CD4-positive, alpha-beta memory T cell (primary cell): ENCODE results near the gene PEMT. TPM values are rescaled to one million over a fixed set of nuclear protein-coding genes. Genes with fewer than 3 reads are reported as not detected.

Experiments
- CTCF ChIA-PET: fragments of 350-600 bp; sonication (Branson Sonifier 250); formaldehyde crosslinking; loops from one replicate; lab custom pipeline; 2021; ENCODE audit warnings: inconsistent platforms; ENCODE audit not compliant: partially characterized antibody; lab: Charles Lee
- POLR2A ChIA-PET: fragments of 350-600 bp; sonication (Branson Sonifier 250); formaldehyde crosslinking; loops from one replicate; lab custom pipeline; 2021; ENCODE audit not compliant: partially characterized antibody; lab: Charles Lee
- DNase-seq, 5 donors: peaks; one replicate each; pipeline versions ENCODE4 v3.0.0 to v3.0.0-alpha.2; 2020 to 2022; ENCODE audit warnings: mixed read lengths in 1 of 5
- H3K27ac ChIP-seq: one replicate; pipeline ENCODE4 v1.7.0; 2013; ENCODE audit warnings: low read depth, low read length
- H3K27me3 ChIP-seq: 2 replicates; pipeline ENCODE4 v1.7.0; 2013; ENCODE audit warnings: mild to moderate bottlenecking, low read length, moderate library complexity; ENCODE audit not compliant: insufficient read depth
- H3K36me3 ChIP-seq: 2 replicates; pipeline ENCODE4 v1.7.0; 2013; ENCODE audit warnings: mild to moderate bottlenecking, low read length, moderate library complexity; ENCODE audit not compliant: insufficient read depth
- H3K4me1 ChIP-seq: 2 replicates; pipeline ENCODE4 v1.7.0; 2013; ENCODE audit warnings: mild to moderate bottlenecking, low read length, moderate library complexity; ENCODE audit not compliant: insufficient read depth
- H3K4me3 ChIP-seq, 2 donors: one replicate each; pipeline ENCODE4 v1.7.0; 2013; ENCODE audit warnings: low read length in 2 of 2, mild to moderate bottlenecking in 1 of 2
- H3K9me3 ChIP-seq, 2 donors: one replicate each; pipeline ENCODE4 v1.7.0; 2013; ENCODE audit warnings: low read length in 2 of 2, control low read depth in 1 of 2; ENCODE audit not compliant: control insufficient read depth in 1 of 2
- H3K27ac Mint-ChIP-seq, 7 donors: one replicate each; pipeline ENCODE4 v1.8.0; 2020 to 2021; ENCODE audit warnings: mixed read lengths in 7 of 7, mild to moderate bottlenecking in 6 of 7, inconsistent platforms in 3 of 7, moderate library complexity in 3 of 7
- H3K27me3 Mint-ChIP-seq, 2 donors: one replicate each; pipeline ENCODE4 v1.8.0; 2020 to 2021; ENCODE audit warnings: mixed read lengths in 2 of 2
- H3K36me3 Mint-ChIP-seq, 2 donors: one replicate each; pipeline ENCODE4 v1.8.0; 2020 to 2021; ENCODE audit warnings: mixed read lengths in 2 of 2, inconsistent platforms in 1 of 2, mild to moderate bottlenecking in 1 of 2
- H3K4me1 Mint-ChIP-seq, 4 donors: one replicate each; pipeline ENCODE4 v1.8.0; 2020 to 2021; ENCODE audit warnings: mixed read lengths in 4 of 4, mild to moderate bottlenecking in 1 of 4
- H3K4me3 Mint-ChIP-seq, 8 donors: one replicate each; pipeline ENCODE4 v1.8.0; 2020 to 2021; ENCODE audit warnings: mixed read lengths in 8 of 8, mild to moderate bottlenecking in 7 of 8, moderate library complexity in 6 of 8, inconsistent platforms in 3 of 8
- H3K9me3 Mint-ChIP-seq, 8 donors: one replicate each; pipeline ENCODE4 v1.8.0; 2020 to 2021; ENCODE audit warnings: mixed read lengths in 8 of 8, mild to moderate bottlenecking in 5 of 8, inconsistent platforms in 3 of 8, moderate library complexity in 1 of 8
- intact Hi-C: fragments of 100-400 bp; cut with micrococcal nuclease; formaldehyde crosslinking; loops from one replicate; pipeline ENCODE4 v1.15.1; 2023
- polyA plus RNA-seq, 2 donors: library from polyadenylated mRNA; unstranded; fragments of 300-500 nt; fragmentation: Illumina TruSeq; gene quantifications; one replicate each; pipeline ENCODE4 v1.2.3, GENCODE V29; 2021
- total RNA-seq, 2 experiments: library from RNA; stranded (reverse); gene quantifications; one replicate each; pipeline ENCODE4 v1.2.3, GENCODE V29; 2021

The PEMT gene
- total and polyA plus RNA-seq, 4 experiments from 2014 or later: 11.6 to 39.0 (median 19.5) TPM

- Mint-ChIP-seq H3K36me3 (peaks cover 0 to 3% of the 10 kb centered on the region in 2 donors), H3K27ac (no peak overlapping the region), H3K27me3 (peaks cover 0 to 4% of the 10 kb centered on the region in 2 donors), H3K4me1 (peaks cover 0 to 4% (median 1%) of the 10 kb centered on the region in 4 donors), H3K4me3 (no peak overlapping the region), H3K9me3 (peaks cover 0 to 5% (median 2%) of the 10 kb centered on the region in 8 donors)
- no peak overlapping the region for H3K4me3 ChIP-seq
- no peaks in the 10 kb centered on the region for H3K36me3 ChIP-seq
- no peak for DNase-seq
- H3K27ac ChIP-seq: no peak overlapping the region
- intact Hi-C loops: no loop called here
- H3K4me1 ChIP-seq: no peaks in the 10 kb centered on the region
- ChIA-PET CTCF (no interaction called here), POLR2A (no interaction called here)
- no peaks in the 10 kb centered on the region for H3K9me3 ChIP-seq
- H3K27me3 ChIP-seq: no peaks in the 10 kb centered on the region
Measured at GRCh38 chr17:17457680-17458079, 133.8 kb downstream of the PEMT start.

GRCh38 chr17:17456251-17456650, 135.3 kb downstream of the PEMT start:
- H3K4me3 Mint-ChIP-seq: no peak overlapping the region
- H3K9me3 Mint-ChIP-seq: peaks cover 0 to 5% (median 2%) of the 10 kb centered on the region in 8 donors
- H3K4me1 ChIP-seq: no peaks in the 10 kb centered on the region
- DNase-seq: no peak
- no peaks in the 10 kb centered on the region for H3K9me3 ChIP-seq
- intact Hi-C loops: no loop called here
- CTCF ChIA-PET: no interaction called here
- peaks cover 0 to 4% (median 1%) of the 10 kb centered on the region in 4 donors for H3K4me1 Mint-ChIP-seq
- no peak overlapping the region for H3K27ac Mint-ChIP-seq
- no peaks in the 10 kb centered on the region for H3K36me3 ChIP-seq
- peaks cover 1 to 5% of the 10 kb centered on the region in 2 donors for H3K27me3 Mint-ChIP-seq
- peaks cover 0 to 3% of the 10 kb centered on the region in 2 donors for H3K36me3 Mint-ChIP-seq
- no peak overlapping the region for H3K4me3 ChIP-seq
- H3K27me3 ChIP-seq: no peaks in the 10 kb centered on the region
- no peak overlapping the region for H3K27ac ChIP-seq
- POLR2A ChIA-PET: no interaction called here

Other genes with a start within 250 kb of the PEMT start
- 10 to 100 TPM; 17.1 to 18.9 TPM for gene MED9, start 114.7 kb downstream of the PEMT start, total RNA-seq
- 10 to 100 TPM in 1 of 2 donors, 1 to 10 TPM in 1; 9.3 to 16.8 TPM for gene MED9, start 114.7 kb downstream of the PEMT start, polyA plus RNA-seq
- under 1 TPM; 0.86 to 0.87 TPM for gene RASD1, start 95.3 kb downstream of the PEMT start, total RNA-seq
- under 1 TPM; 0.38 to 0.45 TPM for gene RASD1, start 95.3 kb downstream of the PEMT start, polyA plus RNA-seq
- gene RAI1, start 89.8 kb upstream of the PEMT start, total RNA-seq: 10 to 100 TPM; 15.4 to 19.5 TPM
- gene RAI1, start 89.8 kb upstream of the PEMT start, polyA plus RNA-seq: 1 to 10 TPM in 1 of 2 donors, under 1 TPM in 1; 0.35 to 4.0 TPM
- 10 to 100 TPM in 1 of 2 experiments, 1 to 10 TPM in 1; 10.0 to 11.7 TPM for gene SREBF1, start 245.3 kb upstream of the PEMT start, total RNA-seq
- gene SREBF1, start 245.3 kb upstream of the PEMT start, polyA plus RNA-seq: 10 to 100 TPM in 1 of 2 donors, 1 to 10 TPM in 1; 5.0 to 15.5 TPM